CD4-positive, alpha-beta T cell (primary cell): ENCODE results near the gene DDI1. TPM values are rescaled to one million over a fixed set of nuclear protein-coding genes. Genes with fewer than 3 reads are reported as not detected.

ENCODE experiments used
- ATAC-seq: fragments of 200-7000 bp; cut with Tn5 transposase; one replicate; pipeline ENCODE4 v1.10.0; 2022; ENCODE audit warnings: mild to moderate bottlenecking; ENCODE audit not compliant: poor library complexity
- CTCF ChIA-PET: fragments of 350-600 bp; sonication (Branson Sonifier 250); formaldehyde crosslinking; loops from one replicate; lab custom pipeline; 2021; ENCODE audit warnings: antibody characterized with exemption, inconsistent platforms; lab: Charles Lee
- POLR2A ChIA-PET: fragments of 350-600 bp; sonication (Branson Sonifier 250); formaldehyde crosslinking; loops from one replicate; lab custom pipeline; 2021; ENCODE audit warnings: antibody characterized with exemption, inconsistent platforms; lab: Charles Lee
- DNase-seq, 14 experiments: peaks; one replicate each; pipeline ENCODE4 v3.0.0-alpha.2; 2013 to 2020; ENCODE audit warnings: mixed read lengths in 2 of 14
- H3K27ac ChIP-seq, 2 donors: one replicate each; pipeline versions ENCODE4 v1.5.1 to v1.7.0; 2013; ENCODE audit warnings: low read length in 2 of 2, low read depth in 1 of 2, mild to moderate bottlenecking in 1 of 2
- H3K27me3 ChIP-seq, 2 experiments: 1 replicate in 1 of 2; 2 replicates in 1 of 2; pipeline versions ENCODE4 v1.6.1 to v1.7.0; 2013; ENCODE audit warnings: low read length in 2 of 2, control low read depth in 1 of 2, mild to moderate bottlenecking in 1 of 2, moderate library complexity in 1 of 2; ENCODE audit not compliant: insufficient read depth in 2 of 2, control insufficient read depth in 1 of 2
- H3K36me3 ChIP-seq: one replicate; pipeline ENCODE4 v1.6.1; 2013; ENCODE audit warnings: low read length, control low read depth; ENCODE audit not compliant: insufficient read depth
- H3K4me1 ChIP-seq: one replicate; pipeline ENCODE4 v1.6.1; 2013; ENCODE audit warnings: low read length, control low read depth; ENCODE audit not compliant: insufficient read depth
- H3K4me3 ChIP-seq: one replicate; pipeline ENCODE4 v1.5.1; 2013; ENCODE audit warnings: mild to moderate bottlenecking, low read length, moderate library complexity
- H3K9me3 ChIP-seq, 2 experiments: 1 replicate in 1 of 2; 2 replicates in 1 of 2; pipeline versions ENCODE4 v1.6.1 to v1.7.0; 2013; ENCODE audit warnings: low read length in 2 of 2, mild to moderate bottlenecking in 2 of 2, control low read depth in 1 of 2, moderate library complexity in 1 of 2; ENCODE audit not compliant: control insufficient read depth in 1 of 2, insufficient read depth in 1 of 2
- H3K27ac Mint-ChIP-seq: one replicate; pipeline ENCODE4 v1.8.0; 2020; ENCODE audit warnings: mixed read lengths
- H3K27me3 Mint-ChIP-seq: one replicate; pipeline ENCODE4 v1.8.0; 2021; ENCODE audit warnings: mixed read lengths
- H3K36me3 Mint-ChIP-seq: one replicate; pipeline ENCODE4 v1.8.0; 2021; ENCODE audit warnings: low read depth, mixed read lengths
- H3K4me1 Mint-ChIP-seq: one replicate; pipeline ENCODE4 v1.8.0; 2021; ENCODE audit warnings: low read depth, mixed read lengths
- H3K4me3 Mint-ChIP-seq: one replicate; pipeline ENCODE4 v1.8.0; 2020; ENCODE audit warnings: mild to moderate bottlenecking, mixed read lengths
- H3K9me3 Mint-ChIP-seq: one replicate; pipeline ENCODE4 v1.8.0; 2020; ENCODE audit warnings: mixed read lengths
- intact Hi-C, 2 experiments: fragments of 100-400 bp; cut with DNase I in 1 of 2; cut with micrococcal nuclease in 1 of 2; formaldehyde crosslinking; loops; one replicate each; pipeline versions ENCODE4 v1.15.1 to v1.9.0; 2023 to 2025; cut with DNase I, micrococcal nuclease
- total RNA-seq, 174 experiments: library from RNA in 2 of 174; stranded (reverse) in 2 of 174; gene quantifications; one replicate each; pipeline ENCODE4 v1.2.3 and lab custom pipeline; 2021 to 2026
- TF ChIP-seq, protein P1 (sequence below): fragments of 200-600 bp; IDR thresholded peaks from one replicate; pipeline ENCODE4 v1.8.0; 2022; ENCODE audit warnings: antibody characterized with exemption, mild to moderate bottlenecking

The DDI1 gene
- total RNA-seq, 2 experiments from 2014 or later = not detected

DNA sequence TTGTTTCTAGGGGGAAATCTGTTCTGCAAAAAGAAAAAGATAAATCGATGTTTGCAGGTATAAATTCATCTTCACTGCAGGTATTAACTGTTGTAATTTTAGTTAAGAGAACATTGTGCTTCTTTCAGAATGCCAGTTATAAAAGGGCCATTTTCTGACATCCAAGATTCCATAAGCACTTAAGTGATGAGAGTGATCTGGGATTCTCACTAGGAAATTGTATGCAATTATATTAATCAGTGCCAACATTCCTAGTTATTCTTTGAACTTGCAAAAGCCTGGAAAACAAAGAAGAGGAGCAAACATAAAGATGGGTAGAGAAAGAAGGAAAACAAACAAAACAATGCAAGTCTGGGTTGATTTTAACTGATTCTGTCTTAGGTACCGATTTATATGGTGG lies 5.4 kb downstream of the DDI1 start:
- TF ChIP-seq, protein P1, sequence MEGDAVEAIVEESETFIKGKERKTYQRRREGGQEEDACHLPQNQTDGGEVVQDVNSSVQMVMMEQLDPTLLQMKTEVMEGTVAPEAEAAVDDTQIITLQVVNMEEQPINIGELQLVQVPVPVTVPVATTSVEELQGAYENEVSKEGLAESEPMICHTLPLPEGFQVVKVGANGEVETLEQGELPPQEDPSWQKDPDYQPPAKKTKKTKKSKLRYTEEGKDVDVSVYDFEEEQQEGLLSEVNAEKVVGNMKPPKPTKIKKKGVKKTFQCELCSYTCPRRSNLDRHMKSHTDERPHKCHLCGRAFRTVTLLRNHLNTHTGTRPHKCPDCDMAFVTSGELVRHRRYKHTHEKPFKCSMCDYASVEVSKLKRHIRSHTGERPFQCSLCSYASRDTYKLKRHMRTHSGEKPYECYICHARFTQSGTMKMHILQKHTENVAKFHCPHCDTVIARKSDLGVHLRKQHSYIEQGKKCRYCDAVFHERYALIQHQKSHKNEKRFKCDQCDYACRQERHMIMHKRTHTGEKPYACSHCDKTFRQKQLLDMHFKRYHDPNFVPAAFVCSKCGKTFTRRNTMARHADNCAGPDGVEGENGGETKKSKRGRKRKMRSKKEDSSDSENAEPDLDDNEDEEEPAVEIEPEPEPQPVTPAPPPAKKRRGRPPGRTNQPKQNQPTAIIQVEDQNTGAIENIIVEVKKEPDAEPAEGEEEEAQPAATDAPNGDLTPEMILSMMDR = no peak
- Histone ChIP-seq H3K27me3 (no peaks in the 10 kb centered on the region), H3K4me3 (no peak overlapping the region), H3K9me3 (peaks cover 0 to 12% of the 10 kb centered on the region in 2 experiments), H3K27ac (no peak overlapping the region), H3K4me1 (no peaks in the 10 kb centered on the region), H3K36me3 (no peaks in the 10 kb centered on the region)
- H3K36me3 Mint-ChIP-seq = no peaks in the 10 kb centered on the region
- no peak overlapping the region for H3K27ac Mint-ChIP-seq
- ChIA-PET CTCF (no interaction called here), POLR2A (no interaction called here)
- ATAC-seq (no peak), DNase-seq (no peak)
- intact Hi-C loops = no loop called here
- no peaks in the 10 kb centered on the region for H3K4me1 Mint-ChIP-seq
- H3K4me3 Mint-ChIP-seq = no peak overlapping the region
- no peaks in the 10 kb centered on the region for H3K9me3 Mint-ChIP-seq
- H3K27me3 Mint-ChIP-seq = no peaks in the 10 kb centered on the region

DNA sequence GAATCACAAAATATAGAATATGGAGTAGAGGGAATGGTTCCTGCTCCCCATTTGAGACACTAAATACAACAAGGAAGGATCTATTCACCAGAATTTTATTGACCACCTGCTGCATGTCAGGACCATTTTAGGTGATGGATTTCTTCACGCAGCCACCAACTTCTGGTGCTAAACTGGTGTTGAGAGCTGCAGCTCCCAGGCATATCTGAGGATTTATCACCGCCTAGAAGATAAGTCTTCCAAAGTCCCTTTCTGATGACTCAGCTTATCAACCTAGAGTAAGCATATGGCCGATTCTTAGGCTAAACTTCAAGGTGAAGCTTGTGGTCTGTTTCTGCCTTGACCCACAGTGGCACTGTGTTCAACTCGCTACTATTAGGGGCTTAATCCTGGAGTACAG lies 6.7 kb downstream of the DDI1 start:
- ChIA-PET POLR2A (no interaction called here), CTCF (no interaction called here)
- Histone ChIP-seq H3K4me1 (no peaks in the 10 kb centered on the region), H3K36me3 (no peaks in the 10 kb centered on the region), H3K27me3 (no peaks in the 10 kb centered on the region), H3K9me3 (peaks cover 0 to 4% of the 10 kb centered on the region in 2 experiments), H3K4me3 (no peak overlapping the region), H3K27ac (no peak overlapping the region)
- TF ChIP-seq, protein P1 = no peak
- Mint-ChIP-seq H3K4me3 (no peak overlapping the region), H3K4me1 (no peaks in the 10 kb centered on the region), H3K36me3 (no peaks in the 10 kb centered on the region), H3K9me3 (no peaks in the 10 kb centered on the region), H3K27me3 (no peaks in the 10 kb centered on the region), H3K27ac (no peak overlapping the region)
- DNase-seq (no peak), ATAC-seq (no peak)
- intact Hi-C loops = no loop called here

DNA sequence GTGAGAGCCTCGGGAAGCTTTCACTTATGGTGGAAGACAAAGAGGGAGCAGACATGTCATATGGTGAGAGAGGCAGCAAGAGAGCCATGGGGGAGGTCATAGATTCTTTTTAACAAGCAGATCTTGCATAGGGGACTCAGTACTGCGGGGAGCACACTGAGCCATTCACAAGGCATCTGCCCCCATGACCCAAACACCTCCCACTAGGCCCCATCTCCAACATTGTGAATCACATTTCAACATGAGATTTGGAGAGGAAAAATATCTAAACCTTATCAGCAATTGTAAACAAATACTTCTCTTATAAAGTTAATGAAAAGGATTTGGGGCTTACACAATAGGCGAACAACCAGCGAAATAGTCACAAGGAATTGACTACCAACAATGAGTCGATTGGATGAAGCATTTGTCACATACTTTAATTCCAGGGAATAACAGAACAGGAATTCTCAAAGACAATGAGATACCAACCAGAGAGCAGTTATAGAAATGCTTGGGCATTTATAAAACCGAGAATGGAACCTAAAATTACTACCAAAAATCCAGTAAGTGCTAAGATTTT lies 7.3 kb downstream of the DDI1 start:
- Mint-ChIP-seq H3K4me1 (no peaks in the 10 kb centered on the region), H3K36me3 (no peaks in the 10 kb centered on the region), H3K9me3 (no peaks in the 10 kb centered on the region), H3K27ac (no peak overlapping the region), H3K4me3 (no peak overlapping the region), H3K27me3 (no peaks in the 10 kb centered on the region)
- Histone ChIP-seq H3K4me3 (no peak overlapping the region), H3K27ac (no peak overlapping the region), H3K27me3 (no peaks in the 10 kb centered on the region), H3K9me3 (peaks cover 0 to 4% of the 10 kb centered on the region in 2 experiments), H3K4me1 (no peaks in the 10 kb centered on the region), H3K36me3 (no peaks in the 10 kb centered on the region)
- DNase-seq (no peak), ATAC-seq (no peak)
- TF ChIP-seq, protein P1 = no peak
- intact Hi-C loops = no loop called here
- ChIA-PET POLR2A (interaction anchor here (0.5 kb wide), 1 partner anchor 760 kb away, joined by 3 read pairs; no protein-coding TSS in a partner anchor), CTCF (no interaction called here)
